ENCODE measurements around the gene SLC1A4.
A peak's percentile ranks its signal among the peaks of the same experiment; 100 is the strongest.
"Not testable (repeated sequence)": the region's sequence is repeated elsewhere in the genome, so short reads cannot be mapped to it uniquely, and the experiment has no call there.

SLC1A4 gene

DNA sequence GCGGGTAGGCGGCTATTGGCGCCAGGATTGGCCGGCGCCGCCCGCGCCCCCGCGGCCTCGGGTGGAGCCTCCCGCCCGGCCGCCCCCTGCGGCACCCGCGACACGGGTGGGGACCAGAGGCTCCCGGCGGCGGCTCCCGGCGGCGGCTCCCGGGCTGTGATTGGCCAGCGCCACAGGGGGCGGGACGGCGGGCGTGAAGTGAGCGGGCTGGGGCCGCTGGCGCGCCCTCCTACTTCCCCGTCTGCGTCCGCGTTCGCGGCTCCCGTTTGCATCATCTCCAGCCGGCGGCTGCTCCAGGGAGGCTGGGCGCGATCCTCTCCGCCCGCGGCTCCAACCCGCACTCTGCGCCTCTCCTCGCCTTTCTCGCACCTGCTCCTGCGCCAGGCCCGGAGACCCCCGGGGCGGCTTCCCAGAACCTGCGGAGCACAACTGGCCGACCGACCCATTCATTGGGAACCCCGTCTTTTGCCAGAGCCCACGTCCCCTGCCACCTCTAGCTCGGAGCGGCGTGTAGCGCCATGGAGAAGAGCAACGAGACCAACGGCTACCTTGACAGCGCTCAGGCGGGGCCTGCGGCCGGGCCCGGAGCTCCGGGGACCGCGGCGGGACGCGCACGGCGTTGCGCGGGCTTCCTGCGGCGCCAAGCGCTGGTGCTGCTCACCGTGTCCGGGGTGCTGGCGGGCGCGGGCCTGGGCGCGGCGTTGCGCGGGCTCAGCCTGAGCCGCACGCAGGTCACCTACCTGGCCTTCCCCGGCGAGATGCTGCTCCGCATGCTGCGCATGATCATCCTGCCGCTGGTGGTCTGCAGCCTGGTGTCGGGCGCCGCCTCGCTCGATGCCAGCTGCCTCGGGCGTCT, at the start of gene SLC1A4:
Gene SLC1A4, plus strand, starts transcription at position 274 of the 856 bp plus-strand sequence. Its CDS starts 245 bp downstream, at position 519.
- DNase-seq, result peak; percentile 86

- DNase-seq, result no peak
Observed at GRCh38 chr2:64941143-64941542, 48.1 kb upstream of the SLC1A4 start.

DNA sequence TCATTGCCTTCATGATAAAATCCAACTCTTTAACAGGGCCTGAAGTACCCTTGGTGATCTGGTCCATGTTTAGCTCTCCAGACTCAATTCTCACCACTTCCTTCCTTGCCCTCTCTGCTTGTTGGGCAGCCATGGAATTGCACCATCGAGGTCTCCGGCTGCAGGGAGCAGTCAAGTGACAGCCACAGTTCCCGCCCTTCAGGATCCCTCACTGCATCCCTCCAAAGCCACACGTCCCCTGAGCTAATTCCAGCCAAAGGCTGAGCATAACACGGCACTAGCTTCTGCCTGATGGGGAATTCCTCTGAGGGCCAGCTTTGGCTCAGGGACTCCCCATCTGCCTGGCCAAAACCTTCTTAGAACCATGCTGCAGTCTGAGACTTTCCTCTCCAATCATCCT, 47.4 kb upstream of the SLC1A4 start:
- no peak for DNase-seq

DNA sequence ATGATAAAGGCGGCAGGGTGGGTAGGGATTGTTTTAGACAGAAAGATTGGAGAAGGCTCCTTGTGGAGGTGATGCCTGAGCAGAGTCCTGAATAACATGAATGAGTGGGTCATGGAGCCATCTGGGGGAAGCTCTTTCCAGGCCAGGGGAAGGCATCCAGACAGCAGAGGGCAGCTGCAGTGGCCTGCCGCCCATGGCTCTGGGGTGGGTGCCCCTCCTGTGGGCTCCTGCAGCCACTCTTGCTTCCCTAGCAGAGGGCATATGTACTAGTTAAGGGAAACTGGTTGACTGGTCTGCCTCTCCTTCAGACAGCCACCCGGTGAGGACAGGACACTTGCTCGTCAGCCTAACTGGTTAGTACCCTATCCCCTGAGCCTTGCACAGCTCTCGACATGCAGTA, 46.5 kb upstream of the SLC1A4 start:
- DNase-seq, result no peak

DNA sequence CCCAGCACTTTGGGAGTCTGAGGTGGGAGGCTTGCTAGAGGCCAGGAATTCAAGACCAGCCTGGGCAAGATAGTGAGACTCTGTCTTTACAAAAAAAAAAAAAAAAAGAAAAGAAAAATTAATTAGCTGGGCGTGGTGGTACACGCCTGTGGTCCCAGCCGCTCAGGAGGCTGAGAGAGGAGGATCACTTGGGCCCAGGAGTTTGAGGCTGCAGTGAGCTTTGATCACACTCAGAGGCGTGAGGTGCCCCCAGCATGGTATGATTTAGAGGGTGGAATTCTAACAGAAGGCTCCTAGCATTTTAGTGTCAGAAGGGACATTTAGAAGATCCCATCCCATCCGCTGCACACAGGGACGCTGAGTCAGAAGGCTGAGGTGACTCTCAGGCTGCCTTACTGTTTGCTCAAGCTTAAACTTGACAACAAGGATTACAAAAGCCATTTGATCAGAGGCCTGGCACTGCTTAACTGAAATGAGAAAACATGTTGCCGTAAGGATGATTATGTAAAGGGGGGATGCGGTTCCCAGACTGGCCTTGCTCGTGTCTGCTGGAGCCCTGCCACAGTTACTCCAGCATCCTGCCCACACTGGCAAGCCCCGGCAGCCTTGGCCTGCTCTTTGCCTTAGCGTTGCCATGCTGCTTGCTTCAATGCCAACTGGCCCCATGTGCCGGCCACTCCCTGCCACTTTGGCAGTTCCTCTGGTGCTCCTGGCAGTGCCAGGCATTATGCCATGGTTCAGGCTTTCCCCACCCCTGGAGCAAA, 45.6 kb upstream of the SLC1A4 start:
- DNase-seq, result no peak

- no peak for DNase-seq
Observed at GRCh38 chr2:64944484-64944883, 44.7 kb upstream of the SLC1A4 start.

GRCh38 chr2:64945973-64946768, 43.0 kb upstream of the SLC1A4 start:
- peak; percentile 53 for DNase-seq

GRCh38 chr2:64946769-64947247, 42.4 kb upstream of the SLC1A4 start:
- no peak for DNase-seq

DNA sequence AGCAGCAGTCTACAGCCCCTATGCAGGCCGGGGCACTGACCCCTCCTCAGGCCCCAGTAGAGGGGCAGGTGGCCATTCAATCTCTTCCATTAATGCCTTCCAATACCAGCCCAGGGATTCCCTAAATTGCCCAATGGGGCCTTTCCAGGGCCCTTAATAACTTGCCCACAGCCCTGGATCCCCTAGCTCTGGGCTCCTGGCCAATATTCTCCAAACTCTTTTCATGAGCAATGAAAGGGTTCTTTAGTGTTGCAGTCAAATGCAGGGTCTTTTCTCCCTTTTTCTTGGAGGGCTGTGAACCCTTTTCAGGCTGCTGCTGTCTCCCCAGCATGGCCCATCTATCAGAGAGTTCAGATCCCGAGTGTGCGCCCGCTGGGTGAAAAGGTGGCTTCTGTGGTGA, 41.3 kb upstream of the SLC1A4 start:
- no peak for DNase-seq

DNA sequence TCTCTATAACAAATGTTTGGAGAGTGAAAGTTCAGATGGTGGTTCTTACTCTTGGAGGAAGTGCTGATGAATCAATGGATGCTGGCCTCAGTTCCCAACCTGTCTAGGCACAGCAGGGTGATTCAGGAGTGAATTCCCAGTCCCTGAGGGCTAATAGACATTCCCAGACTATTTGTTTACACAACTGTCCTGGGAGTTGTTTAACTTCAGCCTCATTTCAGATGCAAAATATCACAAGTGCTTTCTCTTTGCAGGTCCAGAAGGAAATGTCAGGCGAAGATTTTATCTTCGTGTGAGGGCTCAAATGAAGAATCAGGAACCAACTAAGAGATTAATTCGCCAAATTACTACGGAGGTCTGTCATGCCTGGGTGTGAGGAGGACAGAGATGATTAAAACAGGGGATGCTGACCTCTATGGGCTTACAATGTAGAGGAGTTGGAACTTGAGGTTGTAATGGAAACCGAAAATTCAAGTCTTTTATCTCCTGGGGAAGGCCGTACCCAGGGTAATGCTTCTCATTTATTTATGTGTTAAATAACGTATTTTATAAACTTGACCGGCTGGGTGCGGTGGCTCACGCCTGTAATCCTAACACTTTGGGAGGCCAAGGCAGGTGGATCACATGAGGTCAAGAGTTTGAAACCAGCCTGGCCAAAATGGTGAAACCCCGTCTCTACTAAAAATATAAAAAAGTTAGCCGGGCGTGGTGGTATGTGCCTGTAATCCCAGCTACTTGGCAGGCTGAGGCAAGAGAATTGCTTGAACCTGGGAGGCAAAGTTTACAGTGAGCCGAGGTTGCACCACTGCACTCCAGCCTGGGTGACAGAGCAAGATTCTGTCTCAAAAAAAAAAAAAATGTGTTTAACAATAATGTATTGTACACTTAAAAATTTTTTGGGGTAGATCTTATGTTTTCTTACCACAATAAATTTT, 38.7 kb upstream of the SLC1A4 start:
- no peak for DNase-seq

GRCh38 chr2:64951306-64951953, 37.8 kb upstream of the SLC1A4 start:
- DNase-seq, result no peak

DNA sequence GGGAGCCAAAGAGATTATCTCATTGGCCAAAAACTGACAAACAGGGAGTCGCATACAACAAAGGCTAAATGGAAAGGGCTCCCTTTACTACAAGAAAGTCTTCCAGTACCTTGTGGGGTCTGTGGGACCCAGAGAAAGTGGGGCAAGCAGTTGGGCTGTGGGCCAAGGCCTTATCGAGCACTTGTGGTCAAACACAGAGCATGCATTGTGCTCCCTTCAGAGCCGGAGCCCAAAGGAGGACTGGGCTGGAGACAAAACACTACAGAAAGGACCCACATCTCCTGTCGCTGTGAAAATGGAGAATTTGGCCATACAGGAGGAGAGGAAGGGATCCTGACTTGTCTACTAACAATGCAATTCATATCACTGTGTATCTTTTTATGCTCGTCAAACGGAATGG, 37.1 kb upstream of the SLC1A4 start:
- DNase-seq, result peak; percentile 2

- DNase-seq, result no peak
Observed at GRCh38 chr2:64952511-64953482, 36.4 kb upstream of the SLC1A4 start.

DNA sequence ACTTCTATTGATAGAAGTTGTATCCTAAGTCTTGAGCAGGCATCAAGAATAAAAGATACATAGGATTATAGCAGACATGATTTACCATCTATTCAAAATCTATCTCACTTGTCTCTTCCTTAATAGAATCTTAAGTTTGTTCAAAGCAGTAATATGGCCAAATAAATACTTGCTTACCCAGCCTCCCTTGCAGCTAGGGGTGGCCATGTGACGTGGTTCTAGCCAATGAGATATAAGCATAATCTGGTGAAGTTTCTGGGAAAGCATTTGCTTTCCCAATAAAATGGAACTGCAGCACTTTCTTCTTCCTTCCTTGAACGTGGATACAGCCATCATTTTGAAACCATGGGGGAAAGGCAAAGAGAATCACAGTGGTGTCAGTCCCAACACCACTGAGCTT, 33.7 kb upstream of the SLC1A4 start:
- no peak for DNase-seq

DNA sequence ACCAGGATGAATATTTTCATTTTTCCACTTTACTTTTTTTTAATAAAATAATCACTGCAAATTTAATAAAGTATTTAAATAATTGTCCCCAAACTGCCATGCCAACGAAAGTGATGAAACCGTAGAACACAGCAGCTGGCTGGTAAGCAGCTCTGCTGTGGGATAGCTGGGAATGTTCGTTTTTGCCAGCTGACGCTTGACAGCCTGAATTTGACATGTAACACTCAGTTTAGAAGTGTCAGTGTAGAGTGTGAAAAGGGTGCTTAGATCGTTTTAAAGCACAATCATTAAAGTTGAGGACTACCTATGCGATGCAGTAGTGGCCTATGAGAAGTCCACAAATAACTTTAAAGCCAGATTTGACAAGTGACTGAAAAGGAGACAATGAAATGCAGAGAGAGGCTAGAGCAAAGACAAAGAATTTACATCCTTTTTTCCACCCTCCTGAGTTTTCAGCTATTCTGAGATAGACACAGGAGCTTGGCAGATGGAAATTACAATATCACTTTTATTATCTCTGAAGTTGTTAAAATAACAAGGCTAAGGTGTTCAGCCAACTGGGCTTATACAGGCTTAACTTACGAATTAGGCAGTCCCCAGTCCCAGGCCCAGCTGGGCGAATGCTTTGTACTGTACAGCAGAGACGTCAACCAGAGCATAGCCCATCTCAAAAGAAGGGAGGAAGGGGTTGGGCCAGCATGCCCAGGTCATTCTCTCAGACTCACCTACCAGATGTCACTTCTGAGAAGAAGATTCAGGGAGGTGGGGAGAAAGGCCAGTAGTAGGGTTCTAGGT, 31.9 kb upstream of the SLC1A4 start:
- no peak for DNase-seq

GRCh38 chr2:64958556-64958955, 30.6 kb upstream of the SLC1A4 start:
- no peak for DNase-seq

- no peak for DNase-seq
Observed at GRCh38 chr2:64960819-64961218, 28.4 kb upstream of the SLC1A4 start.

- DNase-seq, result not testable (repeated sequence)
Observed at GRCh38 chr2:64963138-64963537, 26.1 kb upstream of the SLC1A4 start.

DNA sequence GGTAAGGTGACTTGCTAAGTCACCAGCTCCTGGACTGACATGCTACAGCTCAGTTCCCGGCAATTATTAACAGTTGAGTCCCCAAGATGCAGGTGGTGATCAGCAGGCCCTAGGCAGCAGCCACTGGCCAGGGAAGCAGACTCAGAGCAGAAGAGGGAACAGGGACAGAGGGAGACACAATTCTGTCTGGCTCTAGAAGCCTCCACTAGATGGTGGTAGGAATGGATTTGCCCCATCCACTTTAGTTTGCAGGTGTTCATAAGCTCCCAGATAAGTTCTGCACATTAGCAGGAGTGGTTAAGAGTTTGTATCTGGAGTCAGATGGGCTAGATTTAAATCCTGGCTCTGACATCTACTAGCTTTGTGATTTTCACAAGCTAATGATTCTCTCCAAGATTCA, 25.5 kb upstream of the SLC1A4 start:
- no peak for DNase-seq

Data from OCI-M1 (cell line).